Measurements from ENCODE around the gene MRPS6.

Gene MRPS6

GRCh38 chr21:34180826-34181359, 107.5 kb downstream of the MRPS6 start:
- DNase-seq (ENCODE audit: low read depth) = no peak

- no peak for DNase-seq (ENCODE audit: low read depth)
These were observed 108.2 kb downstream of the MRPS6 start for GRCh38 chr21:34181431-34182039.

GRCh38 chr21:34182436-34182835, 109.1 kb downstream of the MRPS6 start:
- DNase-seq (ENCODE audit: low read depth) = no peak

- no peak for DNase-seq (ENCODE audit: low read depth)
These were observed 110.1 kb downstream of the MRPS6 start for GRCh38 chr21:34183331-34183928.

- DNase-seq (ENCODE audit: low read depth) = no peak
These were observed 110.9 kb downstream of the MRPS6 start for GRCh38 chr21:34184232-34184631.

- no peak for DNase-seq (ENCODE audit: low read depth)
These were observed 111.8 kb downstream of the MRPS6 start for GRCh38 chr21:34185026-34185750.

- no peak for DNase-seq (ENCODE audit: low read depth)
These were observed 112.8 kb downstream of the MRPS6 start for GRCh38 chr21:34186109-34186719.

- no peak for DNase-seq (ENCODE audit: low read depth)
These were observed 114.6 kb downstream of the MRPS6 start for GRCh38 chr21:34187935-34188334.

GRCh38 chr21:34189506-34189905, 116.1 kb downstream of the MRPS6 start:
- DNase-seq (ENCODE audit: low read depth) = no peak

- DNase-seq (ENCODE audit: low read depth) = no peak
These were observed 117.4 kb downstream of the MRPS6 start for GRCh38 chr21:34190576-34191321.

- DNase-seq (ENCODE audit: low read depth) = no peak
These were observed 118.5 kb downstream of the MRPS6 start for GRCh38 chr21:34191876-34192275.
